DND-41 (cell line): ENCODE measurements around the gene PDE4D.

ENCODE experiments used
- CTCF ChIP-seq: IDR thresholded peaks from 2 replicates; pipeline ENCODE4 v1.5.1; 2012; ENCODE audit warnings: borderline replicate concordance, low read length, moderate library complexity, mild to moderate bottlenecking; ENCODE audit not compliant: poor library complexity, severe bottlenecking; ENCODE audit errors: extremely low read depth
- EZH2 ChIP-seq: IDR thresholded peaks from 3 replicates; pipeline ENCODE4 v1.6.1; 2012; ENCODE audit warnings: borderline replicate concordance, low read depth, mild to moderate bottlenecking, moderate library complexity, low read length, inconsistent platforms; ENCODE audit not compliant: severe bottlenecking

GRCh38 chr5:58987193-58987592, 906.3 kb downstream of the PDE4D start:
- TF ChIP-seq CTCF (no peak), EZH2 (no peak)
